ENCODE data around the gene CRAMP1. TPM values are rescaled to one million over a fixed set of nuclear protein-coding genes. Genes with fewer than 3 reads are reported as not detected.

Gene CRAMP1
- total RNA-seq, 1 experiment from 2014 or later, result 22.9 TPM

- no peaks in the 10 kb centered on the region for H3K27me3 ChIP-seq (ENCODE audit: insufficient read depth, low read length)
- H3K9me3 ChIP-seq (ENCODE audit: control insufficient read depth in 1 of 2, insufficient read depth in 1 of 2, low read depth in 1 of 2, low read length in 2 of 2), result no peaks in the 10 kb centered on the region
- H3K27ac ChIP-seq (ENCODE audit: low read depth, low read length), result no peak overlapping the region
- BruUV-seq (replicated peaks), result no TSS peak
- TF ChIP-seq ZFX (IDR thresholded peaks at IDR 0.05), result no peak
- TF ChIP-seq, protein P1, sequence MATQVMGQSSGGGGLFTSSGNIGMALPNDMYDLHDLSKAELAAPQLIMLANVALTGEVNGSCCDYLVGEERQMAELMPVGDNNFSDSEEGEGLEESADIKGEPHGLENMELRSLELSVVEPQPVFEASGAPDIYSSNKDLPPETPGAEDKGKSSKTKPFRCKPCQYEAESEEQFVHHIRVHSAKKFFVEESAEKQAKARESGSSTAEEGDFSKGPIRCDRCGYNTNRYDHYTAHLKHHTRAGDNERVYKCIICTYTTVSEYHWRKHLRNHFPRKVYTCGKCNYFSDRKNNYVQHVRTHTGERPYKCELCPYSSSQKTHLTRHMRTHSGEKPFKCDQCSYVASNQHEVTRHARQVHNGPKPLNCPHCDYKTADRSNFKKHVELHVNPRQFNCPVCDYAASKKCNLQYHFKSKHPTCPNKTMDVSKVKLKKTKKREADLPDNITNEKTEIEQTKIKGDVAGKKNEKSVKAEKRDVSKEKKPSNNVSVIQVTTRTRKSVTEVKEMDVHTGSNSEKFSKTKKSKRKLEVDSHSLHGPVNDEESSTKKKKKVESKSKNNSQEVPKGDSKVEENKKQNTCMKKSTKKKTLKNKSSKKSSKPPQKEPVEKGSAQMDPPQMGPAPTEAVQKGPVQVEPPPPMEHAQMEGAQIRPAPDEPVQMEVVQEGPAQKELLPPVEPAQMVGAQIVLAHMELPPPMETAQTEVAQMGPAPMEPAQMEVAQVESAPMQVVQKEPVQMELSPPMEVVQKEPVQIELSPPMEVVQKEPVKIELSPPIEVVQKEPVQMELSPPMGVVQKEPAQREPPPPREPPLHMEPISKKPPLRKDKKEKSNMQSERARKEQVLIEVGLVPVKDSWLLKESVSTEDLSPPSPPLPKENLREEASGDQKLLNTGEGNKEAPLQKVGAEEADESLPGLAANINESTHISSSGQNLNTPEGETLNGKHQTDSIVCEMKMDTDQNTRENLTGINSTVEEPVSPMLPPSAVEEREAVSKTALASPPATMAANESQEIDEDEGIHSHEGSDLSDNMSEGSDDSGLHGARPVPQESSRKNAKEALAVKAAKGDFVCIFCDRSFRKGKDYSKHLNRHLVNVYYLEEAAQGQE (IDR thresholded peaks at IDR 0.05; ENCODE audit: low read depth), result no peak
- TF ChIP-seq SP1 (IDR thresholded peaks at IDR 0.05; ENCODE audit: low read depth), result no peak
- TF ChIP-seq CEBPB (IDR thresholded peaks at IDR 0.05; ENCODE audit: low read depth), result no peak
- no peak for TF ChIP-seq FOSL1 (IDR thresholded peaks at IDR 0.05; ENCODE audit: low read depth)
- no peak for TF ChIP-seq EZH2phosphoT487 (IDR thresholded peaks at IDR 0.05; ENCODE audit: borderline replicate concordance)
- no peak for TF ChIP-seq CTCF (IDR thresholded peaks at IDR 0.05 in 2 of 3, conservative IDR thresholded peaks at IDR 0.05 in 1 of 3; ENCODE audit: borderline replicate concordance in 1 of 3, insufficient read depth in 1 of 3, low read depth in 2 of 3, low read length in 2 of 3)
- TF ChIP-seq, protein P2, sequence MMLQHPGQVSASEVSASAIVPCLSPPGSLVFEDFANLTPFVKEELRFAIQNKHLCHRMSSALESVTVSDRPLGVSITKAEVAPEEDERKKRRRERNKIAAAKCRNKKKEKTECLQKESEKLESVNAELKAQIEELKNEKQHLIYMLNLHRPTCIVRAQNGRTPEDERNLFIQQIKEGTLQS (IDR thresholded peaks at IDR 0.05), result no peak
- no peak for TF ChIP-seq SIN3A (IDR thresholded peaks at IDR 0.05; ENCODE audit: low read depth)
- no peak for TF ChIP-seq ZNF274 (IDR thresholded peaks at IDR 0.05; ENCODE audit: low read depth, low read length)
- TF ChIP-seq ELF1 (IDR thresholded peaks at IDR 0.05; ENCODE audit: borderline replicate concordance, low read depth), result no peak
- TF ChIP-seq RAD21 (IDR thresholded peaks at IDR 0.05; ENCODE audit: low read depth), result no peak
- TF ChIP-seq EZH2 (IDR thresholded peaks at IDR 0.05), result no peak
- TF ChIP-seq POLR2AphosphoS5 (IDR thresholded peaks at IDR 0.05; ENCODE audit: low read depth, low read length), result no peak
- intact Hi-C loops (cut with micrococcal nuclease), result no loop called here
- CTCF ChIA-PET, result no interaction called here
- H3K79me2 ChIP-seq (ENCODE audit: insufficient read depth, low read length), result no peaks in the 10 kb centered on the region
- H3K4me3 ChIP-seq (replicated peaks in 1 of 2; ENCODE audit: low read depth in 1 of 2, low read length in 2 of 2), result no peak overlapping the region
- H3K4me2 ChIP-seq (ENCODE audit: low read length), result no peak overlapping the region
- no peaks in the 10 kb centered on the region for H3K9me2 ChIP-seq (ENCODE audit: insufficient read depth)
- POLR2A ChIA-PET, result no interaction called here
- H3K9ac ChIP-seq (ENCODE audit: low read length), result no peak overlapping the region
- no peak overlapping the region for H2AFZ ChIP-seq (ENCODE audit: low read depth, low read length, poor library complexity, severe bottlenecking)
- RAD21 ChIA-PET (ENCODE audit: low non-redundant PET in 1 of 2, low total read pairs in 2 of 2, uncharacterized antibody in 2 of 2, unreplicated experiment in 2 of 2), result no interaction called here
- peaks cover 30 to 59% of the 10 kb centered on the region in 2 experiments for H3K36me3 ChIP-seq (ENCODE audit: control insufficient read depth in 1 of 2, insufficient read depth in 2 of 2, low read length in 2 of 2)
- no peaks in the 10 kb centered on the region for H4K20me1 ChIP-seq (ENCODE audit: insufficient read depth)
- ATAC-seq (no peak), DNase-seq (ENCODE audit: low read depth, low spot score) (no peak)
- peaks cover 0 to 7% of the 10 kb centered on the region in 2 experiments; a peak in 2 of 4 replicates for H3K4me1 ChIP-seq (ENCODE audit: control insufficient read depth in 1 of 2, insufficient read depth in 2 of 2, low read length in 2 of 2)
These were observed 57.5 kb downstream of the CRAMP1 start for GRCh38 chr16:1669698-1670097.
